Tibial nerve (tissue), 4 donors: ENCODE measurements around the gene OR51M1.

ENCODE experiments used
- CTCF ChIP-seq, 5 experiments: fragments of 200-600 bp in 3 of 5; fragments of 450-650 bp in 2 of 5; sonication (generic) in 3 of 5; IDR thresholded peaks; one replicate each; pipeline ENCODE4 v1.5.1; 2016 to 2019; ENCODE audit warnings: antibody characterized with exemption in 5 of 5, mild to moderate bottlenecking in 3 of 5, moderate library complexity in 2 of 5
- EP300 ChIP-seq, 2 donors: sonication (generic); formaldehyde crosslinking; IDR thresholded peaks; one replicate each; pipeline ENCODE4 v1.6.1; 2017; ENCODE audit warnings: antibody characterized with exemption in 2 of 2, mild to moderate bottlenecking in 1 of 2
- POLR2A ChIP-seq, 2 donors: fragments of 450-650 bp; IDR thresholded peaks; one replicate each; pipeline ENCODE4 v1.6.1; 2017; ENCODE audit warnings: antibody characterized with exemption in 2 of 2, mild to moderate bottlenecking in 2 of 2, moderate library complexity in 2 of 2

- TF ChIP-seq CTCF (IDR thresholded peaks at IDR 0.05) = no peak
- no peak for TF ChIP-seq EP300 (IDR thresholded peaks at IDR 0.05)
- no peak for TF ChIP-seq POLR2A (IDR thresholded peaks at IDR 0.05)
These were observed 57.8 kb downstream of the OR51M1 start, which contains the start of gene OR51I1 for GRCh38 chr11:5441414-5441813.
